ENCODE data around the gene PRRG2.

GRCh38 chr19:49559443-49559842 is 21.7 kb upstream of the PRRG2 start:
- TF ChIP-seq, protein P1, sequence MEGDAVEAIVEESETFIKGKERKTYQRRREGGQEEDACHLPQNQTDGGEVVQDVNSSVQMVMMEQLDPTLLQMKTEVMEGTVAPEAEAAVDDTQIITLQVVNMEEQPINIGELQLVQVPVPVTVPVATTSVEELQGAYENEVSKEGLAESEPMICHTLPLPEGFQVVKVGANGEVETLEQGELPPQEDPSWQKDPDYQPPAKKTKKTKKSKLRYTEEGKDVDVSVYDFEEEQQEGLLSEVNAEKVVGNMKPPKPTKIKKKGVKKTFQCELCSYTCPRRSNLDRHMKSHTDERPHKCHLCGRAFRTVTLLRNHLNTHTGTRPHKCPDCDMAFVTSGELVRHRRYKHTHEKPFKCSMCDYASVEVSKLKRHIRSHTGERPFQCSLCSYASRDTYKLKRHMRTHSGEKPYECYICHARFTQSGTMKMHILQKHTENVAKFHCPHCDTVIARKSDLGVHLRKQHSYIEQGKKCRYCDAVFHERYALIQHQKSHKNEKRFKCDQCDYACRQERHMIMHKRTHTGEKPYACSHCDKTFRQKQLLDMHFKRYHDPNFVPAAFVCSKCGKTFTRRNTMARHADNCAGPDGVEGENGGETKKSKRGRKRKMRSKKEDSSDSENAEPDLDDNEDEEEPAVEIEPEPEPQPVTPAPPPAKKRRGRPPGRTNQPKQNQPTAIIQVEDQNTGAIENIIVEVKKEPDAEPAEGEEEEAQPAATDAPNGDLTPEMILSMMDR (conservative IDR thresholded peaks at IDR 0.05; ENCODE audit: low read length): no peak
- TF ChIP-seq EZH2phosphoT487 (IDR thresholded peaks at IDR 0.05; ENCODE audit: borderline replicate concordance): no peak
